OCI-LY3 (cell line): Measurements from ENCODE around the gene KRT36.

Source experiments
- CTCF ChIP-seq: fragments of 200-600, 300-600 bp; sonication (generic); IDR thresholded peaks from 2 replicates; pipeline ENCODE4 v1.5.1; 2014; ENCODE audit warnings: antibody characterized with exemption, low read length, low read depth
- EZH2phosphoT487 ChIP-seq: fragments of 200-600 bp; shearing (Covaris generic); IDR thresholded peaks from 2 replicates; pipeline ENCODE4 v1.6.1; 2018; ENCODE audit warnings: antibody characterized with exemption, mixed run types, low read depth

- TF ChIP-seq CTCF, result no peak
- no peak for TF ChIP-seq EZH2phosphoT487
These were observed 585 bp upstream of the KRT36 start for GRCh38 chr17:41490000-41490990.
